Fibroblast of mammary gland (primary cell): Measurements from ENCODE around the gene LONP2.

Experiments
- DNase-seq: peaks from one replicate; pipeline ENCODE4 v3.0.0-alpha.2; 2010; ENCODE audit warnings: low read depth
- H3K4me3 ChIP-seq: 2 replicates; pipeline ENCODE4 v1.5.1; 2011; ENCODE audit warnings: low read depth, mild to moderate bottlenecking, low read length, moderate library complexity; ENCODE audit not compliant: control insufficient read depth
- CTCF ChIP-seq: conservative IDR thresholded peaks from 2 replicates; pipeline ENCODE4 v1.5.1; 2011; ENCODE audit warnings: low read depth, low read length, inconsistent platforms; ENCODE audit not compliant: control insufficient read depth, insufficient read depth

The LONP2 gene

GRCh38 chr16:48204825-48205151 is 39.3 kb upstream of the LONP2 start:
- no peak for TF ChIP-seq CTCF
- no peak for DNase-seq
- no peak overlapping the region for H3K4me3 ChIP-seq

- H3K4me3 ChIP-seq = no peak overlapping the region
- peak; percentile 42 for DNase-seq
- no peak for TF ChIP-seq CTCF
Measured at GRCh38 chr16:48206594-48207242, 37.4 kb upstream of the LONP2 start.

GRCh38 chr16:48210747-48211146 is 33.4 kb upstream of the LONP2 start:
- TF ChIP-seq CTCF = no peak
- DNase-seq = no peak
- H3K4me3 ChIP-seq = no peak overlapping the region

GRCh38 chr16:48212033-48212432 is 32.1 kb upstream of the LONP2 start:
- no peak for TF ChIP-seq CTCF
- no peak overlapping the region for H3K4me3 ChIP-seq
- no peak for DNase-seq

GRCh38 chr16:48215738-48216137 is 28.4 kb upstream of the LONP2 start:
- no peak overlapping the region for H3K4me3 ChIP-seq
- TF ChIP-seq CTCF = no peak
- DNase-seq = no peak

- TF ChIP-seq CTCF = no peak
Measured at GRCh38 chr16:48217708-48218107, 26.4 kb upstream of the LONP2 start.

GRCh38 chr16:48218473-48218872 is 25.6 kb upstream of the LONP2 start:
- no peak for DNase-seq
- TF ChIP-seq CTCF = no peak
- no peak overlapping the region for H3K4me3 ChIP-seq

More at GRCh38 chr16:48217708-48218107, 26.4 kb upstream of the LONP2 start:
- H3K4me3 ChIP-seq = no peak overlapping the region
- no peak for DNase-seq
